RWPE2 (cell line): ENCODE data around the gene NECTIN1.

Source experiments
- ATAC-seq: fragments of 200-7000 bp; cut with Tn5 transposase; 3 replicates; pipeline ENCODE4 v1.9.1; 2021; ENCODE audit warnings: low read depth
- DNase-seq: peaks from one replicate; pipeline ENCODE4 v3.0.0-alpha.2; 2020; ENCODE audit warnings: low spot score
- H3K27ac ChIP-seq: fragments of 450-650 bp; 2 replicates; pipeline ENCODE4 v1.5.1; 2017; ENCODE audit warnings: mild to moderate bottlenecking; ENCODE audit not compliant: poor library complexity, severe bottlenecking
- H3K27me3 ChIP-seq: fragments of 250-450 bp; sonication (Bioruptor Pico); 2 replicates; pipeline ENCODE4 v1.5.1; 2021; ENCODE audit warnings: mild to moderate bottlenecking, moderate library complexity; ENCODE audit not compliant: insufficient read depth, poor library complexity, severe bottlenecking
- H3K36me3 ChIP-seq: fragments of 250-450 bp; sonication (Bioruptor Pico); 2 replicates; pipeline ENCODE4 v1.5.1; 2020; ENCODE audit warnings: low read depth, mild to moderate bottlenecking, moderate library complexity
- H3K4me1 ChIP-seq: fragments of 250-450 bp; sonication (Bioruptor Pico); 2 replicates; pipeline ENCODE4 v1.5.1; 2021; ENCODE audit warnings: mild to moderate bottlenecking, moderate library complexity; ENCODE audit not compliant: insufficient read depth, poor library complexity, severe bottlenecking
- H3K4me3 ChIP-seq: fragments of 250-450 bp; sonication (Bioruptor Pico); 2 replicates; pipeline ENCODE4 v1.5.1; 2021; ENCODE audit warnings: mild to moderate bottlenecking, moderate library complexity; ENCODE audit not compliant: severe bottlenecking
- H3K9me3 ChIP-seq: fragments of 250-450 bp; sonication (Bioruptor Pico); 2 replicates; pipeline ENCODE4 v1.5.1; 2021; ENCODE audit warnings: mild to moderate bottlenecking, moderate library complexity; ENCODE audit not compliant: severe bottlenecking
- TF ChIP-seq, protein P1 (sequence below): fragments of 450-650 bp; IDR thresholded peaks from one replicate; pipeline ENCODE4 v1.5.1; 2017; ENCODE audit warnings: mild to moderate bottlenecking, moderate library complexity; ENCODE audit not compliant: poor library complexity, severe bottlenecking

The NECTIN1 gene

DNA sequence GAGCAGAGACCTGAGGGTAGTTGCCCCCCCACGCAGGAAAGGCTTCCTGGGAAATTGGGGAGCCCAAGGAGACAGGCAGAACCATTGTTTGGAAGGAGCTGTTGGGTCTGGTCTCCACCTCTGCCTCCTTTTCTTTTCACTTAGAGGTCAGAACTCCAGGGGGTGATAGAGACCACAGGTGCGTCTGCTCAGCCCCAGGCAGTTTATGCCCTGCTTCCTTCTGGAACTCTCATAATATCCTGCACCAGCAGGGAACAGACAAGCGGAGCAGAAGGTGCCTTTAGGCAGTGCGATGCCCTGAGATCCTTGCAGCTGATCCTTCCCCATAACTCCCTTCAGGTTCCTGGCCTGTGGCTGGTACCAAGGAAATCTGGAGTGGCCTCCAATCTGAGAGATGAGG is 120.2 kb downstream of the NECTIN1 start:
- H3K4me1 ChIP-seq = no peaks in the 10 kb centered on the region
- no peaks in the 10 kb centered on the region for H3K9me3 ChIP-seq
- no peak overlapping the region for H3K4me3 ChIP-seq
- no peak for DNase-seq
- H3K27me3 ChIP-seq = peaks cover 3% of the 10 kb centered on the region
- ATAC-seq = no peak; the same call in 2 of the 3 replicates
- H3K27ac ChIP-seq = no peak overlapping the region
- no peaks in the 10 kb centered on the region for H3K36me3 ChIP-seq
- TF ChIP-seq, protein P1, sequence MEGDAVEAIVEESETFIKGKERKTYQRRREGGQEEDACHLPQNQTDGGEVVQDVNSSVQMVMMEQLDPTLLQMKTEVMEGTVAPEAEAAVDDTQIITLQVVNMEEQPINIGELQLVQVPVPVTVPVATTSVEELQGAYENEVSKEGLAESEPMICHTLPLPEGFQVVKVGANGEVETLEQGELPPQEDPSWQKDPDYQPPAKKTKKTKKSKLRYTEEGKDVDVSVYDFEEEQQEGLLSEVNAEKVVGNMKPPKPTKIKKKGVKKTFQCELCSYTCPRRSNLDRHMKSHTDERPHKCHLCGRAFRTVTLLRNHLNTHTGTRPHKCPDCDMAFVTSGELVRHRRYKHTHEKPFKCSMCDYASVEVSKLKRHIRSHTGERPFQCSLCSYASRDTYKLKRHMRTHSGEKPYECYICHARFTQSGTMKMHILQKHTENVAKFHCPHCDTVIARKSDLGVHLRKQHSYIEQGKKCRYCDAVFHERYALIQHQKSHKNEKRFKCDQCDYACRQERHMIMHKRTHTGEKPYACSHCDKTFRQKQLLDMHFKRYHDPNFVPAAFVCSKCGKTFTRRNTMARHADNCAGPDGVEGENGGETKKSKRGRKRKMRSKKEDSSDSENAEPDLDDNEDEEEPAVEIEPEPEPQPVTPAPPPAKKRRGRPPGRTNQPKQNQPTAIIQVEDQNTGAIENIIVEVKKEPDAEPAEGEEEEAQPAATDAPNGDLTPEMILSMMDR = no peak

DNA sequence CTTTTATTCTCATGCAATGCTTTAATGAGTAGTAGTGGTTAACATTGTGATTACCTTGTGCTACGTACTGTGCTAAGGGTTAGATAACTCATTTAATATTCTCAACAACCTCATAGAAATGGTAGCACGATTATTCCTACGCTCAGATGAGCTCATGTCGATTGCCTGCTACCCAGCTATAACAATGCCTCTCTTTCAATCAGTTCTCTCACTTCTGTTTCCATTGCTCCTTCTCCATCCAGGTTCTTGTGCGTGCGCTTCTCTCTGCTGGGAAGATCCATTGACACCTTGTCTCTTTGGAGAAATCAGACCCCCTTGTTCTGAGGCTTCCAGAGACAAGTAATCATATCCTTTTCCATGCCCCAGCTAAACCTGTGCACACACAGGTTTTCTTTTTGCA is 120.8 kb downstream of the NECTIN1 start:
- no peak overlapping the region for H3K4me3 ChIP-seq
- TF ChIP-seq, protein P1 = no peak
- no peaks in the 10 kb centered on the region for H3K9me3 ChIP-seq
- DNase-seq (no peak), ATAC-seq (no peak)
- H3K4me1 ChIP-seq = no peaks in the 10 kb centered on the region
- H3K27me3 ChIP-seq = peaks cover 3% of the 10 kb centered on the region
- H3K36me3 ChIP-seq = no peaks in the 10 kb centered on the region
- H3K27ac ChIP-seq = no peak overlapping the region

DNA sequence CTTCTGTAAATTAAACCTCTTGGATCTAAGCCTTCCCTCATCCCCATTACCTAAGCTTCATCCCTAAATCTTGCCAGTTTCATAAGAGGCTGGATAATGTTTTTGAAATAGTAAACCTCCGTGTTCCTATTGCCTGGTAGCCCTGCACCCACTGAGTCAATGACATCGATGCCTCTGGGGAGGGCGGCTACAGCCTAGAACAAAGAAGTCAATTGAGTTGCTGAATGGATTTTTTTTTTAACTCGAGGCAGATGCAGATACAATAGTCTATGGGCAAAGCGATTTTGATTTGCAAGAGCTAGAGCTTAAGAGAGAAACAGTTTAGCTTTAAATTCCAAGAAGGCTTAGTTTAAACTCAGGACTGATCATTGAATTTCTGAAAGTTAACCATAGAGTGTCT is 121.3 kb downstream of the NECTIN1 start:
- Histone ChIP-seq H3K9me3 (no peaks in the 10 kb centered on the region), H3K36me3 (no peaks in the 10 kb centered on the region), H3K4me3 (no peak overlapping the region), H3K27me3 (peaks cover 3% of the 10 kb centered on the region), H3K4me1 (no peaks in the 10 kb centered on the region), H3K27ac (no peak overlapping the region)
- no peak for ATAC-seq
- no peak for DNase-seq
- TF ChIP-seq, protein P1 = no peak

DNA sequence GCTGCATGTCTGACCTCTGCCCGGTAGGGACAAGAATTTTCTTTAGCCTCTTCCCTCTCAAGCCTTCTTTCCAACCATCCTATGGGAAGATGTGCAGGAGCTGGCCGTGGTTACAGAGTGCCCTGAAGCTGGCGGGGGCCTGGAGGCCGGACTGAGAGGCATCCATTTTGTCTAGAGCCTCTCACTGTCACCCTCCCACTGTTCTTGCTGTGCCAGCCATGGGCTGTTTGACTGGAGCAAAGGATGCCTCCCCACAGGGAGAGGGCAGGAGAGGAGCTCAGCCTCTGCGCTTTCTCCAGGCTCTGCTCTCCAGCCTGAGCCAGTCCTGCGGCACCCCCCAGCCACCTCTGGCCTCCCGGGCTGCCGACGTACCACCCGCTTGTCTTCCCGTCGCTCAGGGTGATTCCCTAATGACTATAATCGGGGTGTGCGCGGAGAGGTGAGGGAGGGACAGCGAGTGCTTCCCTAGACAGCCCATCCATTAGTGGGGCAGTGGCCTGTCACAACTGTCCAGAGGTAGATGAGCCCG is 123.8 kb downstream of the NECTIN1 start:
- TF ChIP-seq, protein P1 = no peak
- no peak for DNase-seq

DNA sequence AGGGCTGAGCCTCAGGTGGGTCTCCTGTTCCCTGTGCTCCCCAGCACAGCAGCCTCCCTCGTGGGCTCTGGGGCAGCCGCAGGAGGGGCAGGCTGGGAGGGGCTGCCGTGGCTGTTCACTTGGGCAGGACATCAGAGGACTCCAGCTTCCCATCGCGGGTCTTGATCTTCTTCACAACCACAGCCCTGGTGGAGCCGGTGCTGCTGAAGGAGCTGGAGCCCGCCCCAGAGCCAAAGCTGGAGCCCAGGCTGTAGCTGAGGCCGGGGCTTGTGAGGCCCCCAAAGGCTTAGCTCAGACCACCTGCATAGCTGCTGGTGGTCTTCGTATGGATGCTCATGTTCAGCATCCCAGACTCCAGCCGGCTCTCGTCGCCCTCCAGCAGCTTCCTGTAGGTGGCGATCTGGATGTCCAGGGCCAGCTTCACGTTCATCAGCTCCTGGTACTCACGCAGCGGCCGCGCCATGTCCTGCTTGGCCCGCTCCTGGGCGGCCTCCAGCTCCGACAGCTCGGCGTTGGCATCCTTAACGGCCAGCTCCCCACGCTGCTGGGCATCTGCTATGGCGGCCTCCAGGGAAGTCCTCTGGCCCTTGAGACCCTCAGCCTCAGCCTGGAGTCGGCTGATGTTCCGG is 126.1 kb downstream of the NECTIN1 start:
- no peak overlapping the region for H3K4me3 ChIP-seq
- H3K27ac ChIP-seq = no peak overlapping the region
- peaks cover 5% of the 10 kb centered on the region for H3K4me1 ChIP-seq
- H3K36me3 ChIP-seq = no peaks in the 10 kb centered on the region
- ATAC-seq = no peak
- no peak for DNase-seq
- H3K27me3 ChIP-seq = peaks cover 3% of the 10 kb centered on the region
- no peaks in the 10 kb centered on the region for H3K9me3 ChIP-seq
- TF ChIP-seq, protein P1 = no peak

More for the DNA sequence above, 123.8 kb downstream of the NECTIN1 start:
- no peak overlapping the region for H3K27ac ChIP-seq
- H3K4me1 ChIP-seq = no peaks in the 10 kb centered on the region
- peaks cover 3% of the 10 kb centered on the region for H3K27me3 ChIP-seq
- no peak for ATAC-seq
- H3K4me3 ChIP-seq = no peak overlapping the region
- H3K36me3 ChIP-seq = no peaks in the 10 kb centered on the region
- no peaks in the 10 kb centered on the region for H3K9me3 ChIP-seq
